HepG2 (cell line): ENCODE measurements around the gene TENT4B. TPM values are rescaled to one million over a fixed set of nuclear protein-coding genes. Genes with fewer than 3 reads are reported as not detected.

Experiments used
- ARID5B ChIP-seq: IDR thresholded peaks from 2 replicates; pipeline ENCODE4 v1.4.0; 2020; ENCODE audit warnings: mild to moderate bottlenecking, missing genetic modification reagents
- ATF1 ChIP-seq: IDR thresholded peaks from 2 replicates; pipeline ENCODE4 v1.6.1; 2016; ENCODE audit warnings: mild to moderate bottlenecking, control low read depth
- FOXA3 ChIP-seq: IDR thresholded peaks from 2 replicates; pipeline ENCODE4 v1.6.1; 2016; ENCODE audit warnings: missing genetic modification reagents, missing compliant biosample characterization
- GLMP ChIP-seq: sonication (generic); formaldehyde crosslinking; IDR thresholded peaks from 2 replicates; pipeline ENCODE4 v1.9.0; 2021; ENCODE audit warnings: missing genetic modification reagents, mild to moderate bottlenecking, borderline replicate concordance
- GPN1 ChIP-seq: sonication (generic); formaldehyde crosslinking; IDR thresholded peaks from 2 replicates; pipeline ENCODE4 v1.5.1; 2020; ENCODE audit warnings: missing genetic modification reagents, borderline replicate concordance
- IRX3 ChIP-seq: sonication (generic); formaldehyde crosslinking; IDR thresholded peaks from 2 replicates; pipeline ENCODE4 v1.8.1; 2023; ENCODE audit warnings: mild to moderate bottlenecking, low read depth, missing genetic modification reagents, borderline replicate concordance
- KLF11 ChIP-seq: IDR thresholded peaks from 2 replicates; pipeline ENCODE4 v1.6.1; 2016; ENCODE audit warnings: missing compliant biosample characterization
- MEF2D ChIP-seq: sonication (generic); formaldehyde crosslinking; IDR thresholded peaks from 2 replicates; pipeline ENCODE4 v1.5.1; 2020; ENCODE audit warnings: mild to moderate bottlenecking, missing genetic modification reagents
- MIXL1 ChIP-seq: IDR thresholded peaks from 2 replicates; pipeline ENCODE4 v1.6.1; 2016
- MXD3 ChIP-seq: IDR thresholded peaks from 2 replicates; pipeline ENCODE4 v1.6.1; 2016; ENCODE audit warnings: mild to moderate bottlenecking, missing biosample characterization, missing genetic modification reagents
- RARA ChIP-seq: IDR thresholded peaks from 2 replicates; pipeline ENCODE4 v1.6.1; 2016; ENCODE audit warnings: missing genetic modification reagents, missing compliant biosample characterization
- SOX5 ChIP-seq: IDR thresholded peaks from 2 replicates; pipeline ENCODE4 v1.6.1; 2016; ENCODE audit warnings: borderline replicate concordance
- SPEN ChIP-seq: sonication (generic); formaldehyde crosslinking; IDR thresholded peaks from 2 replicates; pipeline ENCODE4 v1.5.1; 2020; ENCODE audit warnings: low read depth, mild to moderate bottlenecking, missing genetic modification reagents
- THAP7 ChIP-seq: sonication (generic); formaldehyde crosslinking; IDR thresholded peaks from 2 replicates; pipeline ENCODE4 v1.8.1; 2023; ENCODE audit warnings: mild to moderate bottlenecking, missing genetic modification reagents
- ZBTB21 ChIP-seq: sonication (generic); formaldehyde crosslinking; IDR thresholded peaks from 2 replicates; pipeline ENCODE4 v1.4.0; 2020; ENCODE audit warnings: missing genetic modification reagents
- ZC3H13 ChIP-seq: sonication (generic); formaldehyde crosslinking; IDR thresholded peaks from 2 replicates; pipeline ENCODE4 v1.8.1; 2023; ENCODE audit warnings: mild to moderate bottlenecking, missing genetic modification reagents, moderate library complexity
- ZKSCAN8 ChIP-seq: IDR thresholded peaks from 2 replicates; pipeline ENCODE4 v1.6.1; 2016; ENCODE audit warnings: borderline replicate concordance, missing genetic modification reagents, missing compliant biosample characterization
- ZNF33A ChIP-seq: sonication (generic); formaldehyde crosslinking; IDR thresholded peaks from 2 replicates; pipeline ENCODE4 v1.5.1; 2020; ENCODE audit warnings: missing genetic modification reagents, mild to moderate bottlenecking, moderate library complexity, borderline replicate concordance
- ZNF496 ChIP-seq: sonication (generic); formaldehyde crosslinking; IDR thresholded peaks from 2 replicates; pipeline ENCODE4 v1.8.1; 2023; ENCODE audit warnings: mild to moderate bottlenecking, moderate library complexity, missing genetic modification reagents; ENCODE audit not compliant: insufficient replicate concordance
- ZNF530 ChIP-seq: sonication (generic); formaldehyde crosslinking; IDR thresholded peaks from 2 replicates; pipeline ENCODE4 v1.5.0; 2020; ENCODE audit warnings: low read depth, mild to moderate bottlenecking, missing genetic modification reagents
- ZNF710 ChIP-seq: sonication (generic); formaldehyde crosslinking; IDR thresholded peaks from 2 replicates; pipeline ENCODE4 v1.5.0; 2020; ENCODE audit warnings: mild to moderate bottlenecking, missing genetic modification reagents, borderline replicate concordance
- polyA plus RNA-seq, 8 experiments: library from polyadenylated mRNA; depleted of rRNA in 3 of 8; stranded (reverse) in 7 of 8; unstranded in 1 of 8; fragments of >200 nt; fragmentation: Illumina TruSeq in 4 of 8; extraction: Trizol in 4 of 8; gene quantifications; 2 replicates each; pipeline versions ENCODE4 v1.2.1 to v1.2.3, GENCODE V29; 2011 to 2016; ENCODE audit warnings: low read depth in 4 of 8, missing spikeins in 1 of 8, mixed read lengths in 1 of 8; ENCODE audit not compliant: insufficient read depth in 1 of 8
- total RNA-seq, 5 experiments: library from RNA; depleted of rRNA; stranded (reverse); fragments of >200 nt; fragmentation: Illumina TruSeq; extraction: Trizol; gene quantifications; 2 replicates each; pipeline ENCODE4 v1.2.3, GENCODE V29; 2016; ENCODE audit warnings: low read depth in 1 of 5

Gene TENT4B
- total and polyA plus RNA-seq, 2 of the 13 experiments (the other 11 are each of a cell fraction or from before 2014, with no cell fraction given) = 15.0 to 32.8 TPM

- 0 out of 2 replicates have a peak, but pooled peaks have one; percentile 71 for TF ChIP-seq KLF11 (CRISPR knock-in tag)
- no peak for TF ChIP-seq ZC3H13 (CRISPR knock-in tag)
- no peak for TF ChIP-seq THAP7 (CRISPR knock-in tag)
- TF ChIP-seq GLMP (CRISPR knock-in tag) = no peak
- TF ChIP-seq SPEN (CRISPR knock-in tag) = peak; percentile 32; the same call in 1 of the 2 replicates
- peak; percentile 33; the same call in 1 of the 2 replicates for TF ChIP-seq SOX5 (CRISPR knock-in tag)
- TF ChIP-seq ZBTB21 (CRISPR knock-in tag) = no peak
- 0 out of 2 replicates have a peak, but pooled peaks have one; percentile 45 for TF ChIP-seq ARID5B
- TF ChIP-seq ZNF496 = no peak
- peak; percentile 66; the same call in 1 of the 2 replicates for TF ChIP-seq MIXL1 (CRISPR knock-in tag)
- no peak; the same call in 1 of the 2 replicates for TF ChIP-seq RARA
- TF ChIP-seq MXD3 (CRISPR knock-in tag) = no peak
- TF ChIP-seq IRX3 (CRISPR knock-in tag) = no peak
- TF ChIP-seq ZNF33A = no peak
- TF ChIP-seq ATF1 (CRISPR knock-in tag) = no peak
- TF ChIP-seq GPN1 (CRISPR knock-in tag) = no peak
- peak; percentile 20; the same call in 1 of the 2 replicates for TF ChIP-seq ZNF710 (CRISPR knock-in tag)
- 0 out of 2 replicates have a peak, but pooled peaks have one; percentile 22 for TF ChIP-seq MEF2D (CRISPR knock-in tag)
- no peak for TF ChIP-seq ZNF530
- TF ChIP-seq ZKSCAN8 = peak; percentile 59; the same call in 1 of the 2 replicates
- TF ChIP-seq FOXA3 (CRISPR knock-in tag) = peak; percentile 34; the same call in 1 of the 2 replicates
Observed at GRCh38 chr16:50210266-50211038, 57.3 kb downstream of the TENT4B start (continued).
